HEK293T (cell line): Measurements from ENCODE around the gene SPA17.

ENCODE experiments used
- CTCF ChIA-PET: fragments of 350-600 bp; formaldehyde crosslinking; extraction: SDS; loops from one replicate; lab custom pipeline; 2021; ENCODE audit warnings: antibody characterized with exemption, inconsistent platforms; lab: Yijun Ruan, JAX
- POLR2A ChIA-PET: fragments of 350-600 bp; formaldehyde crosslinking; extraction: SDS; loops from one replicate; lab custom pipeline; 2020; ENCODE audit warnings: antibody characterized with exemption, inconsistent platforms; lab: Yijun Ruan, JAX
- DNase-seq: peaks from one replicate; pipeline ENCODE4 v3.0.0; 2012; ENCODE audit warnings: mixed read lengths; ENCODE audit errors: extremely low spot score
- ARNT ChIP-seq: fragments of 450-650 bp; IDR thresholded peaks from 2 replicates; pipeline ENCODE4 v1.6.1; 2017; ENCODE audit warnings: mild to moderate bottlenecking
- BHLHE40 ChIP-seq: fragments of 450-650 bp; IDR thresholded peaks from 2 replicates; pipeline ENCODE4 v1.6.1; 2016; ENCODE audit warnings: mild to moderate bottlenecking, moderate library complexity, borderline replicate concordance
- CTBP1 ChIP-seq: fragments of 450-650 bp; IDR thresholded peaks from 2 replicates; pipeline ENCODE4 v1.6.1; 2016; ENCODE audit warnings: borderline replicate concordance
- ELF4 ChIP-seq: fragments of 450-650 bp; IDR thresholded peaks from 2 replicates; pipeline ENCODE4 v1.6.1; 2017; ENCODE audit warnings: antibody characterized with exemption
- FOXA1 ChIP-seq: fragments of 450-650 bp; IDR thresholded peaks from 2 replicates; pipeline ENCODE4 v1.6.1; 2016; ENCODE audit warnings: mild to moderate bottlenecking
- FOXK2 ChIP-seq: fragments of 450-650 bp; IDR thresholded peaks from 2 replicates; pipeline ENCODE4 v1.6.1; 2016; ENCODE audit warnings: mild to moderate bottlenecking
- FOXM1 ChIP-seq: fragments of 450-650 bp; IDR thresholded peaks from 2 replicates; pipeline ENCODE4 v1.6.1; 2017; ENCODE audit warnings: mild to moderate bottlenecking, borderline replicate concordance
- HDGF ChIP-seq: fragments of 450-650 bp; IDR thresholded peaks from 2 replicates; pipeline ENCODE4 v1.6.1; 2017; ENCODE audit warnings: antibody characterized with exemption, borderline replicate concordance
- L3MBTL2 ChIP-seq: fragments of 450-650 bp; conservative IDR thresholded peaks from 2 replicates; pipeline ENCODE4 v1.6.1; 2016; ENCODE audit warnings: mild to moderate bottlenecking
- LEF1 ChIP-seq: fragments of 450-650 bp; IDR thresholded peaks from 2 replicates; pipeline ENCODE4 v1.6.1; 2017; ENCODE audit warnings: mild to moderate bottlenecking, borderline replicate concordance
- NFRKB ChIP-seq: fragments of 450-650 bp; IDR thresholded peaks from 2 replicates; pipeline ENCODE4 v1.6.1; 2016; ENCODE audit warnings: mild to moderate bottlenecking, moderate library complexity
- SP1 ChIP-seq: fragments of 450-650 bp; IDR thresholded peaks from 2 replicates; pipeline ENCODE4 v1.6.1; 2017
- SUZ12 ChIP-seq: fragments of 450-650 bp; IDR thresholded peaks from 2 replicates; pipeline ENCODE4 v1.6.1; 2016; ENCODE audit warnings: mild to moderate bottlenecking
- TARDBP ChIP-seq: fragments of 450-650 bp; IDR thresholded peaks from 2 replicates; pipeline ENCODE4 v1.6.1; 2016
- ZNF384 ChIP-seq: fragments of 450-650 bp; IDR thresholded peaks from 2 replicates; pipeline ENCODE4 v1.6.1; 2016
- TF ChIP-seq, protein P1 (sequence below): fragments of 450-650 bp; IDR thresholded peaks from 2 replicates; pipeline ENCODE4 v1.6.1; 2016

The SPA17 gene

DNA sequence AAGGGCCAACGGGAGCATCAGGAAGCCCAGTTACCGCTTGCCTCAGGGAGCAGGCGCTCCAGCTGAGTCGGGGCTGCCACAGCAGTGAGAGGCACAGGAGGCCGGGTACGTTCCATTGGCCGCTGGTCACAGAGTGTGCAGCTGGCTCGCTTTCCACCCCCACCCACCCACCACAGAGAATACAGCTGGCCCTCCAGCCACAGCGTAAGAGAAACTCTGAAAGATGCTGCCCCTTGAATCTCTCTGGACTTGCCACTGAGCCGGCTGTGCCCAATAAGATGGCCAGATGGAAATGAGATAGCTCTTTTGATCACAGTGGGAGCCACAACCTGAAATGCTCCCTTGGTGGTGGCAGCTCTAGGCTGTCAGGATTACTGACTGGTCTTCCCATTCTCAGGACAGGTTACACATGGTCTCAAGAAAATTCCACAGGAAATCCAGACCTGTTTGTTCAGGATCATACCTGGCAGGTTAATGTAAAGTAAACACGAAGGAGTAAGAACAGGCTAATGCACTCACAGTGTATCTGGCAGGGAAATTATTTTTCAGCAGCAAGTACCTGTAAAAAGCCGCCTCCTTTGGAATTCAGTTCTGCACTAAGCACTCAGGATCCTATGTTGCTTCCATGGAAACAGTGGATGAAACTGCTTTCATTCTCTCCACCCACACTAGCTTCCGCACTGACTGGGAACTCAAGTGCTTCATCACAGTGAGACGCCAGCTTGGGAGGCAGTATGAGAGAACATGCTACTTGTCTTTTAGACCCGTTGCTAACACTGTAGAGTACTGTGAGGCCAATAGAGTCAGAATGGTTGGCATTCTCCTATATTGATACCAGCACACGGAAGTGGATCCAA lies 16.7 kb upstream of the SPA17 start:
- POLR2A ChIA-PET, result interaction anchor here (1.0 kb wide), 1 partner anchor 13 kb away, joined by 3 read pairs; no protein-coding TSS in a partner anchor
- TF ChIP-seq LEF1, result no peak
- TF ChIP-seq SP1, result no peak
- no peak for TF ChIP-seq NFRKB
- no peak for TF ChIP-seq TARDBP
- no peak for TF ChIP-seq ARNT
- TF ChIP-seq ZNF384, result no peak
- TF ChIP-seq L3MBTL2, result no peak
- TF ChIP-seq HDGF, result no peak
- no peak for TF ChIP-seq FOXA1
- TF ChIP-seq CTBP1, result no peak
- TF ChIP-seq, protein P1, sequence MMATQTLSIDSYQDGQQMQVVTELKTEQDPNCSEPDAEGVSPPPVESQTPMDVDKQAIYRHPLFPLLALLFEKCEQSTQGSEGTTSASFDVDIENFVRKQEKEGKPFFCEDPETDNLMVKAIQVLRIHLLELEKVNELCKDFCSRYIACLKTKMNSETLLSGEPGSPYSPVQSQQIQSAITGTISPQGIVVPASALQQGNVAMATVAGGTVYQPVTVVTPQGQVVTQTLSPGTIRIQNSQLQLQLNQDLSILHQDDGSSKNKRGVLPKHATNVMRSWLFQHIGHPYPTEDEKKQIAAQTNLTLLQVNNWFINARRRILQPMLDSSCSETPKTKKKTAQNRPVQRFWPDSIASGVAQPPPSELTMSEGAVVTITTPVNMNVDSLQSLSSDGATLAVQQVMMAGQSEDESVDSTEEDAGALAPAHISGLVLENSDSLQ, result no peak
- TF ChIP-seq FOXM1, result no peak
- TF ChIP-seq ELF4, result no peak
- TF ChIP-seq SUZ12, result no peak
- TF ChIP-seq BHLHE40, result no peak
- TF ChIP-seq FOXK2, result no peak
- DNase-seq, result no peak
- CTCF ChIA-PET, result no interaction called here

DNA sequence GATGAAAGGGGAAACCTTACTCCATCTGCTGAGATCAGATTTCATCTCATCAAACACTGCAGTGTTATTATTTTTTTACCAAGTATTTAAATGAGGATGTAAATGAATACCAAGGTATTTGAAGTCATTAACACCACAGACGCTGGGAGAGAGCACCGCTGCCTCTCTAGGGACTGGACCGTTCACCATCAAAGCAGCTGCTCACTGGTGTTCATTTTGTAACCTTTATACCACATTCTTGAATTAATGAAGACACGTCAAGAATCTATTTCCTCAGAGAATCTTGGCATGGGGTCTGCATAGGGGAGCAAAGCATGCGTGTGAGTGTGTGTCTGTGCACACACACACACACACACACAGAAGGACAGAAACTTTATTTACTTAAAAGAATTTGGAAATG lies 15.8 kb upstream of the SPA17 start:
- POLR2A ChIA-PET, result no interaction called here

DNA sequence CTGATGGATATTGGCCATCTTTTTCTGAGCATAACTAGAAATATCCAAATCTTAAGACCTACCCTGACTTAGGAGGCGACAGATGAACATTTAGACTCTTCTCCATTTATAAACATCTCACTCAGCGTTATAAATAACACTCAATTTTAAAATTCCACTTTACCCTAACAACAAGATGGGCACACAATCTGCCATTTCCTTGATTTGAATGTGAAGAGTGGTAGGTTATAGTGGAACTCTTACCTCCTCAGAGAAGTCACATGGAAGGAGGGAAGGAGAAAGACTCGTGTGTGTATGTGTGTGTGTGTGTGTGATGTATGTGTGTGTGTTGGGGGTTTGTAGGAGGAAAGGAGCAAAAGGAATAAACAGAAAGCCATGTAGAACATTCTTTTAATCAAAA lies 15.2 kb upstream of the SPA17 start:
- CTCF ChIA-PET, result no interaction called here
- no peak for DNase-seq
- POLR2A ChIA-PET, result no interaction called here
- no peak for TF ChIP-seq ZNF384
- no peak for TF ChIP-seq SUZ12
- no peak for TF ChIP-seq TARDBP
- TF ChIP-seq L3MBTL2, result no peak
- TF ChIP-seq, protein P1, result no peak
- no peak for TF ChIP-seq CTBP1
- TF ChIP-seq LEF1, result no peak
- TF ChIP-seq NFRKB, result no peak
- no peak for TF ChIP-seq FOXK2

More for the DNA sequence above, 15.8 kb upstream of the SPA17 start:
- no peak for TF ChIP-seq SUZ12
- no peak for TF ChIP-seq FOXK2
- TF ChIP-seq FOXM1, result no peak
- no peak for TF ChIP-seq NFRKB
- no peak for TF ChIP-seq CTBP1
- no peak for TF ChIP-seq L3MBTL2
- TF ChIP-seq ELF4, result no peak
- no peak for TF ChIP-seq LEF1
- TF ChIP-seq ARNT, result no peak
- TF ChIP-seq ZNF384, result no peak
- no peak for TF ChIP-seq FOXA1
- no peak for TF ChIP-seq SP1
- TF ChIP-seq TARDBP, result no peak
- no peak for TF ChIP-seq BHLHE40
- TF ChIP-seq HDGF, result no peak
- TF ChIP-seq, protein P1, result no peak
- DNase-seq, result no peak
- CTCF ChIA-PET, result no interaction called here

DNA sequence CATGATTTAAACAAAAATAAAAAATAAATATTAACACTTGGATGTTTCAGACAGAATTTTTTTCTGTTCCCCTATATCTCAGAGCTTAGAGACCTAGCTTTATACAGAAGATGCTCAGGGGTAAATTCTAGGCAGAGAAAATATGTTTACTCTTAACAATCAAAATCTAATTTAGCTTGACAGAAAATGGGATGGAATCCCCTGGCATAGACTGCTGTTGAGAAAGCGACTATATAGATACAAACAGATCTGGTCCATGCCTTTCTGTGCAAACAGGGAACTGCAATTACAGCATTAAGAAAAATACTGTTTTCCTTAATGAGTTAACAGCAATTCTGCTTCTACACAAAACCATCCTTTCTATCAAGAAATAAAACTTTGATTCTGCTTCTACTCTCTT lies 14.7 kb upstream of the SPA17 start:
- DNase-seq, result no peak
- CTCF ChIA-PET, result interaction anchor here (2.2 kb wide), 1 partner anchor 10 kb away, joined by 10 read pairs; no protein-coding TSS in a partner anchor
- no peak for TF ChIP-seq ARNT
- no peak for TF ChIP-seq SP1
- TF ChIP-seq ZNF384, result no peak
- no peak for TF ChIP-seq L3MBTL2
- no peak for TF ChIP-seq SUZ12
- POLR2A ChIA-PET, result no interaction called here

DNA sequence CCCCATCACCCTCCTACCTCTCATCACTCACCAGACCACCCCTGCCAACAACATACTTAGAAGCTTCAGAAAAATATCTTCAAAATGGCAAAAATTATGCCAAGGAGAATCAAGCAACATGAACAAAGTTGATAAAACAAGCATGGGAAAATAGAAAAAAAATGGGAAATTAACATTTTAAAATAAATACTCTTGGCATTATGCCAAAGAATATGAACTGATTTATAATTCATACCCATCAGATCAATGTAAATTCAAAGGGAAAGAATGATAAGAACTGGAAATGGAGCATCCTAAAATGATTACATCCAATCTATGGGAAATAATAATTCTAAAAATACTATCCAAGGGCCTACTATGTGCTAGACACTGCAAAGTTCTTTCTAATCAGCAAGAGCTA lies 12.2 kb upstream of the SPA17 start:
- CTCF ChIA-PET, result interaction anchor here (0.6 to 1.3 kb wide), 2 partner anchors 133 to 175 kb away, joined by 3 read pairs; no protein-coding TSS in a partner anchor

More for the DNA sequence above, 12.2 kb upstream of the SPA17 start:
- no peak for DNase-seq
- POLR2A ChIA-PET, result no interaction called here
- TF ChIP-seq CTBP1, result no peak
- no peak for TF ChIP-seq SUZ12
- no peak for TF ChIP-seq SP1
- TF ChIP-seq FOXM1, result no peak
- no peak for TF ChIP-seq LEF1
- no peak for TF ChIP-seq L3MBTL2
- TF ChIP-seq, protein P1, result no peak
- TF ChIP-seq TARDBP, result no peak
- no peak for TF ChIP-seq ZNF384
- no peak for TF ChIP-seq ARNT
